C4-2B (cell line): ENCODE measurements around the gene ADAMTS6.

Source experiments
- H3K27ac ChIP-seq: fragments of 450-650 bp; 2 replicates; pipeline ENCODE4 v1.5.1; 2017
- CTCF ChIP-seq: fragments of 450-650 bp; conservative IDR thresholded peaks from 2 replicates; pipeline ENCODE4 v1.5.1; 2017; ENCODE audit warnings: mild to moderate bottlenecking
- ZFX ChIP-seq: fragments of 450-650 bp; IDR thresholded peaks from 2 replicates; pipeline ENCODE4 v1.6.1; 2017

ADAMTS6 gene

DNA sequence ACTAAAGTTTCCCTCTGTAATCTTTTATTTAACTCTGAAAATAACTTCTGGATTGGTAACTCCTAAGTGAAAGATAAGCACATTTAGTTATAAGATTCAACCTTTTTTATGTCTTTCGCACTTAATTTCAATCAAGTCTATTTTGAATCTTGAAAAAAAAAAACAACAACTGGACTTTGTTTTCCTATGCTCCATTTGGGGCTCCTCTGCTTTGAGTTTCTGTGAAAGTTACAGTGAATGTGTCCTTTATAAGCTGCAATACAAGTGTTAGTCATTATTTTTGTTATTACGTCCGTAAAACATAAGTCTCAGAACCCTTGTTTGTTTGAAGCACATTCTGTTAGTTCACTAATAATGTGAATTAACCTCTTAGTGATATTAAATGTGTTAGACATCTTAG, 276.8 kb downstream of the ADAMTS6 start:
- no peak overlapping the region for H3K27ac ChIP-seq
- TF ChIP-seq CTCF (no peak), ZFX (no peak)

GRCh38 chr5:65203746-65204145, 278.0 kb downstream of the ADAMTS6 start:
- no peak for TF ChIP-seq ZFX
- no peak for TF ChIP-seq CTCF
- H3K27ac ChIP-seq: no peak overlapping the region

GRCh38 chr5:65199993-65200675, 281.6 kb downstream of the ADAMTS6 start:
- H3K27ac ChIP-seq: no peak overlapping the region

GRCh38 chr5:65198456-65199120, 283.1 kb downstream of the ADAMTS6 start:
- no peak overlapping the region for H3K27ac ChIP-seq
- no peak for TF ChIP-seq ZFX
- no peak for TF ChIP-seq CTCF

More at GRCh38 chr5:65199993-65200675, 281.6 kb downstream of the ADAMTS6 start:
- TF ChIP-seq ZFX (no peak), CTCF (no peak)

GRCh38 chr5:65197531-65198455, 283.9 kb downstream of the ADAMTS6 start:
- TF ChIP-seq ZFX (no peak), CTCF (no peak)
- H3K27ac ChIP-seq: no peak overlapping the region

DNA sequence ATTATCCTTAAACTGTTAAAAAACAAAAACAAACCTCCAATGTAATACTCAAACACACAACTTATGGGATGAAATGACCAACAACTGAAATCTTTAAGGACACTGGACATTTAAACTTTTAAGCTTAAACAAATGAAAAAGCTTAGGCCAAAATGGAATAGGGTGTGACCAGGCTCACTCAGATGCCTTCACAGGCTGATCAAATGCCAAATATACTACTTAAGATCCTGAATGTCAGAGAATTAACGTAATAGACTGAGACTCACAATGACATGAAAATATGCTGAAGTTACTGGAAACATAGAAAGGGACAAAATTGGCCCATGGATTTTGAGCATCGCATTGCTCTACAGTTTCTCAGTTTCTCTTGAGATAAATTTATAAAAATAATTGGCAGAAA, 286.8 kb downstream of the ADAMTS6 start:
- no peak overlapping the region for H3K27ac ChIP-seq
- TF ChIP-seq ZFX: no peak

GRCh38 chr5:65192331-65192730, 289.4 kb downstream of the ADAMTS6 start:
- no peak overlapping the region for H3K27ac ChIP-seq
- TF ChIP-seq CTCF: no peak
- no peak for TF ChIP-seq ZFX
